ENCODE measurements around the gene METTL6. TPM values are rescaled to one million over a fixed set of nuclear protein-coding genes. Genes with fewer than 3 reads are reported as not detected.

The METTL6 gene
- total RNA-seq, 1 experiment from 2014 or later, result 25.6 TPM

- H3K4me3 Mint-ChIP-seq, result no peak overlapping the region
- Histone ChIP-seq H2AFZ (ENCODE audit: low read length) (no peak overlapping the region), H4K8ac (replicated peaks; ENCODE audit: insufficient read length, low read depth, low read length) (no peak overlapping the region), H2BK120ac (ENCODE audit: low read depth, low read length, poor library complexity, severe bottlenecking) (no peak overlapping the region), H3K14ac (ENCODE audit: insufficient read depth, low read length) (no peak overlapping the region), H2BK15ac (ENCODE audit: low read depth, low read length) (no peak overlapping the region), H3T11ph (ENCODE audit: low read length) (no peak overlapping the region), H3K23me2 (ENCODE audit: insufficient read length, low read depth, low read length, poor library complexity, severe bottlenecking) (no peaks in the 10 kb centered on the region), H3K27ac (ENCODE audit: insufficient read length, low read depth, low read length) (no peak overlapping the region), H3K23ac (ENCODE audit: insufficient read length, low read depth, low read length) (no peak overlapping the region), H3K56ac (ENCODE audit: insufficient read length, low read depth, low read length) (no peak overlapping the region), H3K79me1 (ENCODE audit: insufficient read depth, low read depth, low read length, poor library complexity, severe bottlenecking) (no peaks in the 10 kb centered on the region), H4K91ac (ENCODE audit: insufficient read length, low read depth, low read length) (no peak overlapping the region), H2BK20ac (ENCODE audit: low read depth, low read length, poor library complexity, severe bottlenecking) (no peak overlapping the region), H3K4me1 (ENCODE audit: insufficient read depth, low read length) (no peaks in the 10 kb centered on the region), H4K5ac (ENCODE audit: insufficient read length, low read depth, low read length) (no peak overlapping the region), H2BK5ac (ENCODE audit: insufficient read length, low read length) (no peak overlapping the region), H3K9ac (ENCODE audit: extremely low read depth, insufficient read length, low read length) (no peak overlapping the region), H2AK5ac (ENCODE audit: insufficient read length, low read length) (no peak overlapping the region), H3K9me3 (ENCODE audit: control insufficient read depth, low read depth, low read length) (no peaks in the 10 kb centered on the region), H3K79me2 (ENCODE audit: insufficient read depth, low read length) (no peaks in the 10 kb centered on the region), H3K27me3 (ENCODE audit: insufficient read depth, low read length) (no peaks in the 10 kb centered on the region), H3K18ac (ENCODE audit: insufficient read length, low read depth, low read length) (no peak overlapping the region), H3K4ac (ENCODE audit: low read depth, low read length) (no peak overlapping the region), H2BK12ac (ENCODE audit: insufficient read length, low read depth, low read length) (no peak overlapping the region), H4K20me1 (ENCODE audit: control insufficient read depth, insufficient read depth, insufficient read length) (no peaks in the 10 kb centered on the region), H3K4me2 (ENCODE audit: insufficient read depth, insufficient read length, low read length) (no peak overlapping the region)
- TF ChIP-seq CTCF (conservative IDR thresholded peaks at IDR 0.05), result no peak
- no peak overlapping the region for H3K27ac Mint-ChIP-seq
- WGBS (ENCODE audit: extremely low coverage, insufficient read length, low lambda C conversion rate), result no CpG with 5 or more reads among the region's 6 CpGs
- H3K9me3 Mint-ChIP-seq, result no peaks in the 10 kb centered on the region
- peaks cover 3% of the 10 kb centered on the region for H3K27me3 Mint-ChIP-seq (ENCODE audit: low read depth)
- no peaks in the 10 kb centered on the region for H3K36me3 Mint-ChIP-seq (ENCODE audit: insufficient read depth in 1 of 3, low read depth in 3 of 3)
- H3K4me1 Mint-ChIP-seq, result no peaks in the 10 kb centered on the region
- DNase-seq, result no peak
Measured at GRCh38 chr3:15465876-15466585, 38.7 kb upstream of the METTL6 start.
